Measurements from ENCODE around the gene SLC34A3. TPM values are rescaled to one million over a fixed set of nuclear protein-coding genes. Genes with fewer than 3 reads are reported as not detected.

Gene SLC34A3
- total RNA-seq, 1 donor from 2014 or later = not detected

DNA sequence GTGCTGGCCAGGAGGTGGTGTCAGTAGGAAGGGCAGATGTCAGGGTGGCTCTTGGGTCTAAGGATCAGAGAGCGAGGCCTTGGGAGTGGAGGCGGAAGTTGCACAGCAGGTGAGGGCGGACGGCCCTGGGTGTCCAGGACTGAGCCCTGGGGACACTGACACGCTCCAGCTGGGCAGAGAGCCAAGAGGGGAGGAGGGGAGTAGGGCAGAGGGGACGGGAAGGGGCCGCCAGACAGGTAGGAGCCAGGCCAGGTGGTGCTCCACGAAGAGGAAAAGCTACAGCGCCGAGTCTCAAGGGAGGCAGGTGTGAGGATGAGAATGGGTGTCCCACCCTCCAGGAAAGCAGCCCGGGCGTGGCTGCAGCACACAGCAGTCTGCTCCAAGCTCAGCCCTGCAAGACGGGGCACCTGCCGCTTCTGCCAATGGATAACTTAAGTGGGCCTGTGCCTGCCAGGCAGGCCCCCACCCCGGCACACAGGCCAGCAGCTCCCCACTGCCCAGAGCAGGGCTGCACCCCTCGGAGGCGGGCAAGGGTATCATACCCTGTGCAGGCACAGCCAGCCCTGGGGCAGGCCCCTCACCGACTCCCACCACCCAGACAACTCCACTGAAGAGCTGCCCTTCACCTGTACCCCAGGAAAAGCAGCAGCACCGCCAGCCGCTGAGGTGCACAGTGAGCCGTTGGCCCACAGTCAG lies 35.0 kb upstream of the SLC34A3 start:
- DNase-seq (ENCODE audit: low spot score) = peak; percentile 78

DNA sequence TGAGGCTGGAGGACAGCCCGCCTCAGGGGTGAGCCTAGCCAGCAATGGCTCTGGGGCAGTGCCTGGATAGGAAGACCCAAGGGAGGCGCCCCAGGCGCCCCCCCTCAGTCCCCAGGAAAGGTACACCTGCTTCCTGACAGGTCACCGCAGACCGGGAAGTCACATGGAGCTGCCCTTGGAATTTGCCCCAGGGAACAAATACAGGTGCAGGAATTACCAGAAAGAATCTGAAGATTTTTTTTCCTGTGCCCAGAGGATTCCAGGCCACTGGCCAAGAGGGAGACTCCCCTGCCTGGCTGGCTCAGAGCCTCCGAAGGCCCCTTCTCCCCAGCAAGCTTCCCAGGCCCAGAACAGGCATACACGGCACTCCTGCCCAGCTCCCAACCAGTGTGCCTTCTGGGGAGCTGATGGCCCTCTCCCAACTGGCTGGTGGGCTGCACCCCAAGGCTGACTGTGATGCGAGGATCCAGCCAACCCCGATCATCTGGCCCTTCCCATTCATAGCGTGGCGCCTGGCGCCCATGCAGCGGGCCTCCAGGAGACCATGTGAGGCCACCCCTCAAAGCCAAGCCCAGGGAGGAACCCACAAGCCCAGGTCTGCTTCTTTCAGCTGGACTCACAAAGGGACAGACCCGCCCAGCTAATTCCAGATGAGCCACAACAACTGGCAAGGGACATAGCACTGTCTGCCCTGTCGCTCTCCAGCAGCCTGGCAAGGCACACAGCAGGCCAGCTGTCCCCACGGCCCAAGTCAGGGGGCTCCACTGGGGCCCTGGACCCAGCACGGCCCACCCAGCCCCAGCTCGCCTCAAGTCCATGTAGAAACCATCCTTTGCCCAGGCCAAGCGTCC lies 32.4 kb upstream of the SLC34A3 start:
- no peak for DNase-seq (ENCODE audit: low spot score)

DNA sequence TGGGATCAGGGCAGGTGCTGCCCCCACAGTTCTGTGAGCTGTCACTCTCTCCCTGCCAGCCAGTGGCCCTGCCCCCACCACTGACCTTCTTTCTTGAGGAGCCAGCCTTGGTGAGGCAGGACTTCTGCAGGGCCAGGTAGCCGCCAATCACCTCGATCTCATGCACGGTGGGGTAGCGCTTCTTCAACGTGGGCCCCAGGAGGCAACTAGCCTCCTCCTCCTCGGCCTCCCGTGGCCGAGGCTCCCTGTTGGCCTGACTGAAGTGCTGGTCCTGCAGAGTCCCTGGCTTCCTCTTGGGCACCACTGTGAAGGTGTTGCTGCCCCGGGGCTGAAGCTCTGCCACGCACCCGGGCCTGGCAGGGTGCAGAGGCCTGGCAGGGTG lies 31.8 kb upstream of the SLC34A3 start:
- no peak for DNase-seq (ENCODE audit: low spot score)

DNA sequence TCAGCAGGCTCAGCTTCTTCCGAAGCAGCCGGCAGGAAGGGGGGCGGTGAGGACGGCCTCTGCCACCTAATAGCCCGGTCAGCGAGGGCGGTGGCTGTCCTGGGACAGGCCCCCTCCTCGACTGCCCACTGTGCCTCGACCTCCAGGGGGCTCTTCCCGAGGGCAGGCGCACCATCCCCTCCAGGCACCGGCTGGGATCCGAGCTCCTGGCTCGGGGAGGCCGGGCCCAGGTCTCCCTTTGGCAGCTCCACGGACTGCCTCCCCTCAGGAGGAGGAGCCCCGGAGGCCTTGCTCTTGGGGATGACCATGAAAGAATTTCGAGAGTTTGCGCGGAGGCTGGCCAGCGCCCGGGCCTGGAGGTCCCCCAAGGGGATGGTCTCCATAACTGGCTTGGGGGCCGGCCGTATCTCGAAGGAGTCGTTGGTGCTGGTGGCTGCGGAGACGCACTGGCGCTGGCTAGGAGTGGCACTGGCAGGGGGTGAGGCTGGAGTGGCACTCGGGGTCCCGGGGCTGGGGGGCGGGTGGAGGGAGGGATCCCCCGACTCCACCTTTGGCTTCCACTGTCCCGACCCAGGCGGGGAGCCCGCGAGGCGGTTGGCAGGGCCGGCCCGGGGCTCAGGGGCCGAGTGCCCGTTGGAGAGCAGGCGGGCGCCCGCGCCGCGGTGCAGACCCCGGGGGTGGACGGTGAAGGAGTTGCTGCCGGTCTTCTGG lies 31.1 kb upstream of the SLC34A3 start:
- no peak for DNase-seq (ENCODE audit: low spot score)

DNA sequence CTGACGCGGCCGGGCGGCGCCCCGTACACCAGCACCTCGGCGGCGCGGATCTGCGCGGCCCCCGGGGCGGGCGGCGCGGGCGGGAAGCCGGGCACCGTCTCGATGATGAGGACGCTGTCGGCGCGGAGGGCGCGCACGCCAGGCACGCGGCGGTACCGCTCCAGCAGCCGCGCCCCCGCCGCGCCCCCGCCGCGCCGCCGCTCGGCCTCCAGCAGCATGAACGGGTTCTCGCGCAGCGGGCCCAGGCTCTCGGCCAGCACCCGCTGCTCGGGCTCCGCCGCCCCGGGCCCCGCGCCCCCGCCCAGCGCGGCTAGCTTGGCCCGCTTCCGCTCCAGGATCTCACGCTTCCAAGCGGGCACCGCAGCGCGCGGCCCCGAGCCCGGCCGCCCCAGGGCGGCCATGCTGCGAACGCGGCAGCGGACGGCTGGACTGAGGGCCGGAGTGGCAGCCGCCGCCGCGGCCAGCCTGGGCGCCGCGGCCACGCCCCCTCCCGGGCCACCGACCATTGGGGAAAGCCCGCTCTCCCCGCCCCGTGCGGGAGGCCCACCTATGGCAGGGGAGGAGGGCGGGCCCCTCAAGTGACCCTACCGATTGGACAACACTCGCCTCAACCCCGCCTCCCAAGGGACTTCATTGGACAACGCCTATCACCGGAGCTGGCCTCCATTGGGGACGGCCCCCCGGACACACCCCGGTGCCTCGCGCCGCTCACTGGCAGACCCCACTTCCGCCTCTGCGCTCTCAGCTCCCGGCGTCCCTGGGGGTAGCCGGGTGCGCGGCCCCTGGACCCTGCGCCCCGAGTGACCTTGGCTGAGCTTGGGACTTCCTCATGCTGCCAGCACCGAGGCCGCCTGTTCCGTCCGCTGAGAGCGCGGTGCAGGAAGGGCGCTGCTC lies 30.1 kb upstream of the SLC34A3 start, which contains the start of gene TPRN:
TPRN (minus strand) TSS at position 431 of the 894 bp plus-strand sequence; CDS start at position 401, 30 bp downstream.
- peak; percentile 99 for DNase-seq (ENCODE audit: low spot score)

DNA sequence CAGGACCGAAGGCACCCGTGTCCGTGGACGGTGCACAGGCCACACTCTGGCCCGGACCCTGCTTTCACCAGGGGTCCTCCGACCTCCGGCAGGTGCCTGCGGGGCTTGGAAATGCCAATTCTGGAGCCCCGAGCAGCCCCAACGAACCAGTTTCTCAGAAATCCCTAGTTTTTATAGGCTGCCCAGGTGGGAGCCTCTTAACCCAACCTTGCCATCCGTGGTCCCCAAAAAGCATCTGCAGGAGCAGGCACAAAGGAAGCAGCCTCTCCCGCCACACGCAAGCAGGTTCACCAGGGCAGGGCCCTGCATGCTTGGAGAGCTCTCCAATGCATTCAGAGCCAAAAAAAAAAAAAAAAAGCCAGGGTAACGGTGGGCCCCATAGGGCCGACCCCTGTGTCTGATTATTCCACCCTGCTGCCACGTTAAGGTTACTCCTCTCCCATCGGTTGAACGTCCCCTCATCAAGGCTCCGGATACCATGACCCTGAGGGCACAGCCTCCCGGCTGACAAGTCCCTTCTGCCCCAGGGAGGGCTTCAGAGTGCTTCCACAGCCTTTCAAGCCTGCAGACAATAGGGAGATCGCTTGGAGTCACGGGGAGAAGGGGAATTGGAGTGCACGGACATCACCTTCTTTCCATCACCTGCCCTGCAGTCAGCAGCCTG lies 29.4 kb upstream of the SLC34A3 start:
- DNase-seq (ENCODE audit: low spot score) = no peak

DNA sequence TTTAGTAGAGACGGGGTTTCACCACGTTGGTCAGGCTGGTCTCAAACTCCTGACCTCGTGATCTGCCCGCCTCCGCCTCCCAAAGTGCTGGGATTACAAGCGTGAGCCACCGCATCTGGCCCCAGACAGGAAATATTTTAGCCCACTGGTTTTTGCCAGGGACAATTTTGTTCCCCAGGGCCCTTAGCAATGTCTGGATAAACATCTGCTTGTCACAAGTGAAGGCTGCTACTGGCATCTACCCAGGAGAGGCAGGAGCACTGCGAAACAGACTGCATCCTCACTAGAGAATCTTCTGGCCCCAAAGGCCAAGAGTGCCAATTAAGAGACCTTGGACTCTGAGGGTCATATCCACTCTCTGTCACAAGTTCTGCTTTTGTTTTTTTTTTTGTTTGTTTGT lies 27.7 kb upstream of the SLC34A3 start:
- DNase-seq (ENCODE audit: low spot score) = no peak

DNA sequence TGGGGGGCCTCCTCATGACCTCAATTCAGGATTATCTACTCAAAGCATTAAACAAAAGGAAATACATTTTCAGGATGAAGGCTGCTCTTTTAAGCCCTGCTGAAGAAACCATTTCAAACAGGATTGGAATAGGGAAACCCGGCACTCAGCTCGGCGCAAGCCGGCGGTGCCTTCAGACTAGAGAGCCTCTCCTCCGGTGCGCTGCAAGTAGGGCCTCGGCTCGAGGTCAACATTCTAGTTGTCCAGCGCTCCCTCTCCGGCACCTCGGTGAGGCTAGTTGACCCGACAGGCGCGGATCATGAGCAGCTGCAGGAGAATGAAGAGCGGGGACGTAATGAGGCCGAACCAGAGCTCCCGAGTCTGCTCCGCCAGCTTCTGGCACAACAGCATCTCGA lies 26.0 kb upstream of the SLC34A3 start:
- DNase-seq (ENCODE audit: low spot score) = no peak

DNA sequence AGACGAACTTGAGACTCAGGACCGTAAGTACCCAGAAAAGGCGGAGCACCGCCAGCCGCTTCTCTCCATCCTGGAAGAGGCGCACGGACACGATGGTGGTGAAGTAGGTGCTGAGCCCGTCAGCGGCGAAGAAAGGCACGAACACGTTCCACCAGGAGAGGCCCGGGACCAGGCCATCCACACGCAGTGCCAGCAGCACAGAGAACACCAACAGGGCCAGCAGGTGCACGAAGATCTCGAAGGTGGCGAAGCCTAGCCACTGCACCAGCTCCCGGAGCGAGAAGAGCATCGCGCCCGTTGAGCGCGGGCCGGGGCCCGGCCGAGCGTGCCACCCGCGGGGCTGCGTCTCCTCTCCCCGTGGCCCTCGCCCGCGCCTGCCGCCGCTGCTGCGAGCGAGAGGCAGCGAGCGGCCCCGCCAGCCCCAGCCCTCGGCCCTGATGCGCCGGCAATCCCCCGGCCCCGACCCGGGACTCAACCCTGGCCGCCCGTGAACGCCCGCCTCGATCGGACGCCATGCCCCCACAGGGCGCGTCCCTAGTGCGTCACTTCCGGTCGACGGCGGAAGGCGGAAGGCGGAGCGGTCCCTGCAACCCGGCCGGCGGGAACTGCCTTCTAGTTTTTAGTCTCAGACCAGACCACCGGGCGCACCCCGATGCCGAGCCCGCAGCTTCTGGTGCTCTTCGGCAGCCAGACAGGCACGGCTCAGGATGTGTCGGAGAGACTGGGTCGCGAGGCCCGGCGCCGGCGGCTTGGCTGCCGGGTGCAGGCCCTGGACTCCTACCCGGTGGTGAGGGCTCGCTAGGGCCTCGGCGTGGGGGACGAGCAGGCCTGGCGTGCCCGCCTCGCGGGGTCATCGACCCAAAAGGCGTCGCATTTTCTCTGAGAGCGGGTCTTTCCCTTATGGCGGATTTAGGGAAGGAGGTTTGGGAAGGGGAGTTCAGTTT lies 25.3 kb upstream of the SLC34A3 start, which contains the start of the genes NDOR1 and TMEM203:
NDOR1 (plus strand) TSS at position 575 of the 944 bp plus-strand sequence; CDS start at position 653, 78 bp downstream.
TMEM203 (minus strand) TSS at position 523 of the 944 bp plus-strand sequence; CDS start at position 289, 234 bp downstream.
- DNase-seq (ENCODE audit: low spot score) = peak; percentile 92

DNA sequence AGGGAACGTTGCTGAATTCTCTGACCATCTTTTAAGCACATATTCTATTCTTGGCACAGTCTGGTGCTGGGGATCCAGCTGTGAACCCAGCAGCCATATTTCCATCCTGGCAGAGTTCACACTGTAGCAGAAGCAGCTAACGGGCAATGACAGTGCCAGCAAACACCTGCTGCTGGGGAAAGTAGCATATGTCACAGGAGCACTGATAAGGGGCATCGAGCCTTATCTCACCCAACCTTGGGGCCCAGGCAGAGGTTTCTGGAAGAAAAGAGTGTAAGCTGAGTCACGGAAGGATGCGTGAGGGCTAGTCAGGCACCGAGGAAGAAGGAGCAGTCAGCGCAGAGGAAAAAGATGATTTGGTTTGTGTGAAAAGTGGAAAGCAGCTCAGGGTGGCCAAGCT lies 24.1 kb upstream of the SLC34A3 start:
- no peak for DNase-seq (ENCODE audit: low spot score)

DNA sequence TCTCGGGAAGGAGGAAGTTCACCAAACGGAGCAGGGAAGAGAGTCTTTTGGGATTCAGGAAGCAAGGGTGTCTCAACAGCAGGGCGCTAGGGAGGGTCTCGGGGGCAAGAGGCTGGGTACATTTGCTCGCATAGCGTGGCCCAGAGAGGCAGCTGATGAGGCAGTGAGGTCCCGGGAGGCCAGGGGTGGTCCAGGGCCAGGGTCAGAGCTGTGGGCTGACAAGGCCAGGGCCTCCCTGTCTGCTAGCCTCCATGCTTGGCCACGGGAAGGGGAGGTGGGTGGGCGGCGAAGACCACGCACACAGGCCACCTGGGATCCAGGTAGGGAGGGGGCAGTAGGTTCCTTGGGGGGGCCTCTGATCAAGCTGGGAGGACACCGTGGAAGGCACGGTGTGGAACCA lies 19.2 kb upstream of the SLC34A3 start:
- DNase-seq (ENCODE audit: low spot score) = no peak

DNA sequence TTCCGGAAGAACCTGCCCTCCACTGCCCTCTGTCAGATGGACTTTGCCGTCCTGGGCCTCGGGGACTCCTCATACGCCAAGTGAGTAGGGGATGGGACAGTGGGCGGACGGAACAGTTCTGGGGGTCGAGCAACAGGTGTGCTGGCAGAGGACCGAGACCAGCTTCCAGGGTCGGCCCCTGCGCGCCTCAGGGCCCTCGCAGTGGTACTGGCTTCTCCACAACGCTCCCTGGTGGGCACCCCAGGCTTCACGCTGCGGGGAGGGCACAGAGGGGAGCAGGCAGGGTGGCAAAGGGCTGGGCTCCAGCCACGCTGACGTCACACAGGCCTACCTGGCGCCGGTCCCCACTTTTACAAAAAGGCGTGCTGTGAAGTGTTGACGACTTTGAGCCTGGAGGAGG lies 18.2 kb upstream of the SLC34A3 start:
- DNase-seq (ENCODE audit: low spot score) = no peak

DNA sequence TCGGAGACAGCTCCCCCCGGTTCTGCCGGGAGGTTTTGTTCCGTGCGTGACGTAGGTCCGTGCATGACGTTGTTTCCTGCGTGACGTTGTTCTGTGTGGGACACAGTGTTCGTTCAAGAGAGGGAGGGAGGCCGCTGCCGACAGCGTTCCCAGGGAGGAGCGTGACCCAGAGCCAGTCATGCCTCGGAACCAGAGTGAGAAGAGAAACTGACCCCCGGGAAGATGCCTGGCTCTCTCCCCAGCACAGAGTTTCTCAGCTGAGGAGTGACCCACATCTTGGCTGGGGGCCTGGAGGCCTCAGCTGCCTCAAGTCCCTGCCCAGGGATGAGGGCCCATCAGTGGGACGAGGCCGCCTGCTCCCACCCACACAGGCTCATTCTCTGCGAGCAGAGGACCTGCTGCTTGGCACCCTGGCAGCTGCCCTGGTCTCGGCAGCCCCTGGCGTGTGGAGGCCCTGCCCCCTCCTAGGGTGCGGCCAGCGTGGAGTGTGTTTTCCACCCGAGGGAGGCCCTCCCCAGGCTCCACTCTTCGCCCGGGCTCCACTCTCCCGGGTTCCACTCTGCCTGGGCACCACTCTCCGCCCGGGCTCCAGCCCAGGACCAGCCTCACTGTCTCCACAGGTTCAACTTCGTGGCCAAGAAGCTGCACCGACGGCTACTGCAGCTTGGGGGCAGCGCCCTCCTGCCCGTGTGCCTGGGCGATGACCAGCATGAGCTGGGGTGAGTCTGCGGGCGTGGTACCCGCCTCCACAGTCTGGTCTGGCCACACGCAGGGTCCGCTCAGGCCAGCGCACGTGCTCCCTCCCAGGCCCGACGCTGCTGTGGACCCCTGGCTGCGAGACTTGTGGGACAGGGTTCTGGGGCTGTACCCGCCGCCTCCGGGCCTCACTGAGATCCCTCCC lies 17.3 kb upstream of the SLC34A3 start:
- no peak for DNase-seq (ENCODE audit: low spot score)

DNA sequence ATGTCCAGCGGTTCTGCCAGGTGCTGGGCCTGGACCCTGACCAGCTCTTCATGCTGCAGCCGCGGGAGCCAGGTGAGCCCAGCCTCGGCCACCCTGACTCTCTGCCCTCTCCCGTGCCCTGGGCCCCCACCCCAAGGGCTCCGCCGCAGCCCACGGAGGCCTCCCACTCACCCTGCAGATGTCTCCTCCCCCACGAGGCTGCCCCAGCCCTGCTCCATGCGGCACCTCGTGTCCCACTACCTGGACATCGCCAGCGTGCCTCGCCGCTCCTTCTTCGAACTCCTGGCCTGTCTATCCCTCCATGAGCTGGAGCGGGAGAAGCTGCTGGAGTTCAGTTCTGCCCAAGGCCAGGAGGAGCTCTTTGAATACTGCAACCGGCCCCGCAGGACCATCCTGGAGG lies 16.1 kb upstream of the SLC34A3 start:
- no peak for DNase-seq (ENCODE audit: low spot score)

DNA sequence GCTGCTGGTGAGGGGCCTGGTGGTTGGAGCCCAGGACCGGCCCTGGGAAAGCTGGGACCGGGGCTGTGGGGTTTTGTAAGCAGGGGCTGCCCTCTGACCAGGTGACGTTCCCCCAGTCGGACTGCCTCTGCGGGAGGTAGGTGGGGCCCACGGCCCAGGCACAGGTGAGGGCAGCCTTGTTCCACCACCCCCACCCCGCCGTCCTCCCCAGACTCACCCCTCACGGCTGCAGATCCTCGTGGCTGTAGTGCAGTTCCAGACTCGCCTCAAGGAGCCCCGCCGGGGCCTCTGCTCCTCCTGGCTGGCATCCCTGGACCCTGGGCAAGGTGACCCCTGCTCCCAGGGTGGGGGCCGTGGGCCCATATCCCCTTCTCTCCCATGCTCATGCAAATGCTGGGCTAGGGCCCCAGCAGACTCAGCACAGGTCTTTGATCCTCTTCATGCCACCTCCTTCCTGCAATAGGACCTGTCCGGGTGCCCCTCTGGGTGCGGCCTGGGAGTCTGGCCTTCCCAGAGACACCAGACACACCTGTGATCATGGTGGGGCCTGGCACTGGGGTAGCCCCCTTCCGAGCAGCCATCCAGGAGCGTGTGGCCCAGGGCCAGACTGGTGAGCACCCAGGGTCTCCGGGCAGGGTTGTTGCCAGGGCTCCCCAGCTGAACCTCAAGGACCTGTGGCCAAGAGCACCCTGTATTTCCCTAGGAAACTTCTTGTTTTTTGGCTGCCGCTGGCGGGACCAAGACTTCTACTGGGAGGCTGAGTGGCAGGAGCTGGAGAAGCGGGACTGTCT lies 15.3 kb upstream of the SLC34A3 start:
- DNase-seq (ENCODE audit: low spot score) = no peak

DNA sequence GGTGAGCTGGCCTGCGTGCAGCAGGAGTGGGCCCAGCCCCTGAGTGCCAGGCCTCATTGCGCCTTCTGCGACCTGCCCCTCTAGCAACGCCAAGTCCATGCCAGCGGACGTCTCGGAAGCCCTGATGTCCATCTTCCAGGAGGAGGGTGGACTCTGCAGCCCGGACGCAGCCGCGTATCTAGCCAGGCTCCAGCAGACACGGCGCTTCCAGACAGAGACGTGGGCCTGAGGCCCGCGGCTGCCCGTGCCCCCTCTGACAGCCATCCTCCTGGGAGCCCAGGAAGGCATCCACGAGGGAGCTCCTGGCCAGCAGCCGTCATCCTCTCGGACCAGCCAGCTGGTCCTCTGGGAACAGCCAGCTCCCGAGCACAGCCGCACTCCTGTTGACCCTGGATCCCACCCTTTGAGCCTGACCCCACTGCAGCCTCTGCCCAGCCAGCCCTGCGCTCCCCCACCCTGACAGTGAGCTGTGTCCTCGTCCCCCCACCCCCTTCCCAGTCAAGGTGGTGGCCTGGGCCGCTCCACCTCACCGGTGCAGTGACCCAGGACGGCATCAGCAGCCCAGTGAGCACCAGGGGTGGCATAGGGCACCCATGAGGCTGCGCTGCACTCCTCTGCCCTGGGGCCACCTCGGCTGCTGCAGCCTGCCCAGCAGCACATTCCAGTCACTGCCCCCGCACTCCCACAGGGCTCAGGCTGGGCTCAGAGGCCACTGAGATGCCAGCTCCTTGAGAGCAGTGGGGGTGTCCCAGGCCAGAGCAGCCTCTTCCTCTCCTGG lies 14.3 kb upstream of the SLC34A3 start:
- DNase-seq (ENCODE audit: low spot score) = no peak
